ENCODE data around the gene RNF217.
"Not testable (repeated sequence)": the region's sequence is repeated elsewhere in the genome, so short reads cannot be mapped to it uniquely, and the experiment has no call there.

RNF217 gene

GRCh38 chr6:124961777-124962638 is at the start of gene RNF217:
Gene RNF217, plus strand, starts transcription at chr6:124962437. Its CDS starts 108 bp downstream, at chr6:124962545.
- Histone ChIP-seq H3K9ac (ENCODE audit: low read depth, low read length, poor library complexity, severe bottlenecking) (no peak within 1 kb of the TSS), H3K9me3 (ENCODE audit: insufficient read depth, low read depth, low read length) (no peaks in the 10 kb centered on the region), H3K79me2 (ENCODE audit: insufficient read depth, low read length) (no peaks in the 10 kb centered on the region), H2AFZ (ENCODE audit: low read length) (no peak within 1 kb of the TSS), H4K20me1 (ENCODE audit: insufficient read depth, low read length, poor library complexity, severe bottlenecking) (no peaks in the 10 kb centered on the region), H3K4me2 (ENCODE audit: low read depth, low read length, poor library complexity, severe bottlenecking) (no peak within 1 kb of the TSS), H3K4me3 (ENCODE audit: low read length, poor library complexity, severe bottlenecking) (no peak within 1 kb of the TSS), H3F3A (ENCODE audit: low read depth) (no peaks in the 10 kb centered on the region), H3K9me2 (replicated peaks; ENCODE audit: low read depth, low read length) (no peaks in the 10 kb centered on the region), H3K36me3 (ENCODE audit: insufficient read depth, low read length) (no peaks in the 10 kb centered on the region), H3K4me1 (ENCODE audit: insufficient read depth, low read length, poor library complexity, severe bottlenecking) (no peaks in the 10 kb centered on the region), H3K27me3 (ENCODE audit: insufficient read depth, low read length, poor library complexity, severe bottlenecking) (no peaks in the 10 kb centered on the region)
- TF ChIP-seq CTCF (conservative IDR thresholded peaks at IDR 0.05; ENCODE audit: low read length) (no peak), EZH2phosphoT487 (IDR thresholded peaks at IDR 0.05; ENCODE audit: borderline replicate concordance) (no peak)

GRCh38 chr6:124913056-124913455 is 49.2 kb upstream of the RNF217 start:
- H3K9ac ChIP-seq (ENCODE audit: low read depth, low read length, poor library complexity, severe bottlenecking) = no peak overlapping the region
- no peak overlapping the region for H3K4me3 ChIP-seq (ENCODE audit: low read length, poor library complexity, severe bottlenecking)
- no peaks in the 10 kb centered on the region for H3K9me2 ChIP-seq (replicated peaks; ENCODE audit: low read depth, low read length)
- H4K20me1 ChIP-seq (ENCODE audit: insufficient read depth, low read length, poor library complexity, severe bottlenecking) = no peaks in the 10 kb centered on the region
- TF ChIP-seq EZH2phosphoT487 (IDR thresholded peaks at IDR 0.05; ENCODE audit: borderline replicate concordance) (no peak), CTCF (conservative IDR thresholded peaks at IDR 0.05; ENCODE audit: low read length) (no peak)
- H3K9me3 ChIP-seq (ENCODE audit: insufficient read depth, low read depth, low read length) = no peaks in the 10 kb centered on the region
- no peaks in the 10 kb centered on the region for H3K36me3 ChIP-seq (ENCODE audit: insufficient read depth, low read length)
- no peaks in the 10 kb centered on the region for H3K4me1 ChIP-seq (ENCODE audit: insufficient read depth, low read length, poor library complexity, severe bottlenecking)
- no peaks in the 10 kb centered on the region for H3K27me3 ChIP-seq (ENCODE audit: insufficient read depth, low read length, poor library complexity, severe bottlenecking)
- H3F3A ChIP-seq (ENCODE audit: low read depth) = no peaks in the 10 kb centered on the region
- H3K4me2 ChIP-seq (ENCODE audit: low read depth, low read length, poor library complexity, severe bottlenecking) = no peak overlapping the region
- H3K79me2 ChIP-seq (ENCODE audit: insufficient read depth, low read length) = no peaks in the 10 kb centered on the region
- H2AFZ ChIP-seq (ENCODE audit: low read length) = no peak overlapping the region

DNA sequence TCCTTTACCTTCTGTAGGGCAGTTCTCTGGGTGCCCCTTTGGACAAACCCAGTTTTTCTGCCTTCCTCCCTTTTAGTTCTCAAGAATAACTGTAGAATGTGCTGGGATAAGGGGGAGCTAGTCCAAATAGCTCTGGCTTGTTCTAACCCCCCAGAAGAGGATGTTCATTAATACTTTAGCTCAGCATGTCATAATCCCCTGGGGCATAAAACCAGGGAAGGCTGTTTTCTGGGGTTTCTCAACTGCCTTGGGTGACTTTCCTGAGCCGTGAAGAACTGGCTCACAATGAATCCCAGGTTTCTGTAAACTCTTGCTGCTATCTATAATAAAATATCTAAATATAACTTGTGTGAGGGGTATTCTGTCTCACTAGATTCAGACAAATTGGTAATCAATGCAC is 44.5 kb upstream of the RNF217 start:
- Histone ChIP-seq H3K4me2 (ENCODE audit: low read depth, low read length, poor library complexity, severe bottlenecking) (no peak overlapping the region), H3K27me3 (ENCODE audit: insufficient read depth, low read length, poor library complexity, severe bottlenecking) (no peaks in the 10 kb centered on the region), H3K9ac (ENCODE audit: low read depth, low read length, poor library complexity, severe bottlenecking) (no peak overlapping the region), H3K79me2 (ENCODE audit: insufficient read depth, low read length) (no peaks in the 10 kb centered on the region), H2AFZ (ENCODE audit: low read length) (no peak overlapping the region), H3F3A (ENCODE audit: low read depth) (no peaks in the 10 kb centered on the region), H3K4me1 (ENCODE audit: insufficient read depth, low read length, poor library complexity, severe bottlenecking) (no peaks in the 10 kb centered on the region), H3K9me2 (replicated peaks; ENCODE audit: low read depth, low read length) (no peaks in the 10 kb centered on the region), H3K9me3 (ENCODE audit: insufficient read depth, low read depth, low read length) (no peaks in the 10 kb centered on the region), H3K4me3 (ENCODE audit: low read length, poor library complexity, severe bottlenecking) (no peak overlapping the region), H4K20me1 (ENCODE audit: insufficient read depth, low read length, poor library complexity, severe bottlenecking) (no peaks in the 10 kb centered on the region), H3K36me3 (ENCODE audit: insufficient read depth, low read length) (no peaks in the 10 kb centered on the region)
- no peak for TF ChIP-seq EZH2phosphoT487 (IDR thresholded peaks at IDR 0.05; ENCODE audit: borderline replicate concordance)
- TF ChIP-seq CTCF (conservative IDR thresholded peaks at IDR 0.05; ENCODE audit: low read length) = no peak

- not testable (repeated sequence) for H2AFZ ChIP-seq (ENCODE audit: low read length); H3K27me3 ChIP-seq (ENCODE audit: insufficient read depth, low read length, poor library complexity, severe bottlenecking); H3K4me2 ChIP-seq (ENCODE audit: low read depth, low read length, poor library complexity, severe bottlenecking); H3F3A ChIP-seq (ENCODE audit: low read depth); H3K4me1 ChIP-seq (ENCODE audit: insufficient read depth, low read length, poor library complexity, severe bottlenecking); H3K9me2 ChIP-seq (replicated peaks; ENCODE audit: low read depth, low read length); H3K9ac ChIP-seq (ENCODE audit: low read depth, low read length, poor library complexity, severe bottlenecking); H3K4me3 ChIP-seq (ENCODE audit: low read length, poor library complexity, severe bottlenecking); H3K36me3 ChIP-seq (ENCODE audit: insufficient read depth, low read length); H3K9me3 ChIP-seq (ENCODE audit: insufficient read depth, low read depth, low read length); H4K20me1 ChIP-seq (ENCODE audit: insufficient read depth, low read length, poor library complexity, severe bottlenecking); H3K79me2 ChIP-seq (ENCODE audit: insufficient read depth, low read length)
Measured at GRCh38 chr6:124919703-124920102, 42.5 kb upstream of the RNF217 start.

Measured in Loucy (cell line).